Heart right ventricle (tissue), 16 donors: ENCODE data around the gene KCNG1. TPM values are rescaled to one million over a fixed set of nuclear protein-coding genes. Genes with fewer than 3 reads are reported as not detected.

ENCODE experiments used
- ATAC-seq, 8 donors: fragments of 200-7000 bp; cut with Tn5 transposase; one replicate each; pipeline ENCODE4 v1.9.1; 2020; ENCODE audit warnings: mild to moderate bottlenecking in 8 of 8, moderate library complexity in 8 of 8, moderate number of reproducible peaks in 1 of 8
- DNase-seq, 2 donors: peaks; one replicate each; pipeline ENCODE4 v3.0.0-alpha.2; 2020
- H3K27ac ChIP-seq, 10 donors: fragments of 200-600 bp; sonication (generic) in 2 of 10; one replicate each; pipeline versions ENCODE4 v1.5.0 to v1.8.0; 2020 to 2022; ENCODE audit warnings: mild to moderate bottlenecking in 3 of 10
- H3K27me3 ChIP-seq, 7 donors: fragments of 200-600 bp; one replicate each; pipeline ENCODE4 v1.8.0; 2021 to 2022; ENCODE audit warnings: mild to moderate bottlenecking in 2 of 7
- H3K36me3 ChIP-seq, 9 donors: fragments of 200-600 bp; sonication (generic) in 1 of 9; one replicate each; pipeline versions ENCODE4 v1.5.0 to v1.8.0; 2020 to 2022; ENCODE audit warnings: mild to moderate bottlenecking in 2 of 9
- H3K4me1 ChIP-seq, 9 donors: fragments of 200-600 bp; sonication (generic) in 1 of 9; one replicate each; pipeline versions ENCODE4 v1.5.0 to v1.8.0; 2020 to 2022; ENCODE audit warnings: mild to moderate bottlenecking in 4 of 9
- H3K4me3 ChIP-seq, 10 donors: fragments of 200-600 bp; sonication (generic) in 2 of 10; one replicate each; pipeline versions ENCODE4 v1.5.0 to v1.8.0; 2020 to 2022; ENCODE audit warnings: mild to moderate bottlenecking in 7 of 10, moderate library complexity in 2 of 10
- H3K9me3 ChIP-seq, 11 donors: fragments of 200-600 bp in 10 of 11; sonication (generic) in 2 of 11; one replicate each; pipeline versions ENCODE4 v1.5.0 to v1.8.0; 2013 to 2022; ENCODE audit warnings: mild to moderate bottlenecking in 2 of 11, control low read depth in 1 of 11, moderate library complexity in 1 of 11
- CTCF ChIP-seq, 9 donors: fragments of 200-600 bp; sonication (generic) in 2 of 9; IDR thresholded peaks; one replicate each; pipeline versions ENCODE4 v1.5.0 to v1.8.0; 2021 to 2022; ENCODE audit warnings: antibody characterized with exemption in 9 of 9, mild to moderate bottlenecking in 5 of 9, moderate library complexity in 1 of 9
- WGBS, 2 donors: extraction: QIAGEN DNeasy Blood & Tissue Kit; methylation state at CpG; one replicate each; pipeline ENCODE4 v1.1.7; 2013; ENCODE audit warnings: inconsistent platforms in 1 of 2; 5-methylcytosine and 5-hydroxymethylcytosine counted together
- intact Hi-C, 10 donors: fragments of 100-400 bp; cut with DNase I; formaldehyde crosslinking; loops; one replicate each; pipeline versions ENCODE4 v1.11.1 to v1.14.2; 2022
- polyA plus RNA-seq, 2 donors: library from polyadenylated mRNA; stranded (reverse); fragments of 200-250 nt; gene quantifications; one replicate each; pipeline ENCODE4 v1.2.3, GENCODE V29; 2013
- total RNA-seq, 10 donors: library from RNA; stranded (reverse); fragmentation: NEBNext Ultra II Directional in 3 of 10; extraction: Animal tissue kit (Norgen Biotek cat#: 25700) in 3 of 10; gene quantifications; one replicate each; pipeline versions ENCODE4 v1.2.1 to v1.2.4, GENCODE V29; 2021 to 2023
- donor health status: Arrhythmogenic right ventricular cardiomyopathy.
- donor health status: ischemic (EF 13 %, LVEDD 7.1; RV severe dilation, severe dysfunction).
- donor health status: healthy with polysubstance abuse.
- donor health status: DM: no; HTN: yes; CAD: no.
- donor health status: DM: no; HTN: no; CAD: no.
- donor health status: ischemic (EF 25% LVEDD 6.9; RV normal size, moderate dysfunction).
- donor health status: ischemic (EF 25% LVEDD 5.7; RV mildly dilated, moderate dysfunction).
- donor health status: healthy.
- donor health status: DM: yes; HTN: yes; CAD: no.
- donor health status: Ischemic cardiomyopathy.
- donor health status: ischemic (EF 35%, LVEDD 5.7; RV mildly dilated, moderate dysfunction).
- donor health status: nonischemic (EF 11% LVEDD 7.7; RV severe dilation, severe dysfunction).
- donor health status: DM: yes; HTN: yes; CAD: no.
- donor health status: PGD.
- donor health status: ischemic (EF 29% LVEDD 5.4; RV normal size, mild dysfunction).
- donor health status: nonischemic (EF 23%, LVEDD 6.1; RV moderate dilation, normal function).

KCNG1 gene
- total and polyA plus RNA-seq, 12 donors, result 0.15 to 0.99 (median 0.32) TPM; not detected in 4

- Histone ChIP-seq H3K4me1 (peaks cover 0 to 16% (median 0%) of the 10 kb centered on the region in 9 donors), H3K27me3 (peaks cover 0 to 50% (median 20%) of the 10 kb centered on the region in 7 donors), H3K27ac (no peak overlapping the region), H3K9me3 (peaks cover 0 to 6% (median 0%) of the 10 kb centered on the region in 11 donors), H3K36me3 (no peaks in the 10 kb centered on the region), H3K4me3 (no peak overlapping the region)
- DNase-seq, result no peak
- intact Hi-C loops, result no loop called here
- no peak for TF ChIP-seq CTCF (IDR thresholded peaks at IDR 0.05)
- ATAC-seq, result no peak
- WGBS, 2 donors, result 43 to 45% methylated on average over 20 of the region's 20 CpGs
These were observed 45.6 kb downstream of the KCNG1 start for GRCh38 chr20:50977066-50978021.

DNA sequence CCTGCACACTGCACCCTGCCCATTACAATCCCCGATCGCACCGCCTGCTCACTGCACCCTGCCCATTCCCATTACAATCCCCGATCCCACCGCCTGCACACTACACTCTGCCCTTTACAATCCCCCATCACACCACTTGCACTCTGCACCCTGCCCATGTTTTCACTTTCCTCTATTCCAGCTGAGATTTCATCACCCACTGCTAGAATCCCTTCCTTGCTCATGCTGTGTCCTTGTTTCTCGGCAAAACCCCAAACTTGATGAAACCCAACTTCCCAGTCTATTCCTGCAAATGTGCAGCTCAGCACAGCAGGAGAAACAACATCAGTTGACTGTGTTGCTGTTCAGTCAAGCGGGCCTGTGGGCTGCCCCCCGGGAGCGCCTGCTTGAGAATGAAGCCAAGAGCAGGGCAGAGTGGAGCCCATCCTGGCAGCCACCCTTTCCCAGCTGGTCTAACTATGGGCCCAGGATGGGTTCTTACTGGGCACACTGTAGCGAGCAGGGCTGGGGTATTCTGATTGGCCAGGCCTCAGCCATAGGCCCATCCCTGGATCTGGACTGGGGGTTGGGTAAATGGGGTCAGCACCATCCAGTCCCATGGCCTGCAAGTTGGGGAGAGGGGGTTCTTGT, 47.1 kb downstream of the KCNG1 start:
- Histone ChIP-seq H3K4me1 (peaks cover 0 to 8% (median 0%) of the 10 kb centered on the region in 9 donors), H3K4me3 (no peak overlapping the region), H3K36me3 (no peaks in the 10 kb centered on the region), H3K27ac (no peak overlapping the region), H3K9me3 (peaks cover 0 to 6% (median 0%) of the 10 kb centered on the region in 11 donors), H3K27me3 (peaks cover 0 to 39% (median 17%) of the 10 kb centered on the region in 7 donors)
- 90 to 94% methylated on average over 10 of the region's 10 CpGs for WGBS, 2 donors
- no peak for DNase-seq
- TF ChIP-seq CTCF (IDR thresholded peaks at IDR 0.05), result no peak
- intact Hi-C loops, result no loop called here
- ATAC-seq, result no peak

DNA sequence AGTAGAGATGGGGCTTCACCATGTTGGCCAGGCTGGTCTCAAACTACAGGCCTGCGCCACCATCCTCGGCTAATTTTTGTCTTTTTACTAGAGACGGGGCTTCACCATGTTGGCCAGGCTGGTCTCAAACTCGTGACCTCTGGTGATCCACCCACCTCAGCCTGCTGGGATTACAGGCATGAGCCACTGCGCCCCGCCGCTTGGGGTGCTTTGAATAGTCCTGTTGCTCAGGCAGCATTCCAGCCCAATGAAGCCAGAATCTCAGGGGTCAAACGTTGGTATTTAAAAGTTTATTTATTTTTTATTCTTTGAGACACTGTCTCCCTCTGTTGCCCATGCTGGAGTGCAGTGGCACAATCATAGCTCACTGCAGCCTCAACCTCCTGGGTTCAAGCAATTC, 53.0 kb downstream of the KCNG1 start:
- DNase-seq (no peak), ATAC-seq (no peak)
- no peaks in the 10 kb centered on the region for H3K27me3 ChIP-seq
- H3K27ac ChIP-seq, result no peak overlapping the region
- no peaks in the 10 kb centered on the region for H3K4me1 ChIP-seq
- peaks cover 0 to 3% (median 0%) of the 10 kb centered on the region in 11 donors for H3K9me3 ChIP-seq
- no peaks in the 10 kb centered on the region for H3K36me3 ChIP-seq
- H3K4me3 ChIP-seq, result no peak overlapping the region
- WGBS, 2 donors, result 78 to 86% methylated on average over 8 of the region's 8 CpGs
- intact Hi-C loops, result no loop called here
- TF ChIP-seq CTCF (IDR thresholded peaks at IDR 0.05), result no peak

GRCh38 chr20:50969435-50969834, 53.5 kb downstream of the KCNG1 start:
- TF ChIP-seq CTCF (IDR thresholded peaks at IDR 0.05), result no peak
- intact Hi-C loops, result no loop called here
- no peaks in the 10 kb centered on the region for H3K27me3 ChIP-seq
- 86 to 87% methylated on average over 5 of the region's 5 CpGs for WGBS, 2 donors
- H3K27ac ChIP-seq, result no peak overlapping the region
- no peaks in the 10 kb centered on the region for H3K4me1 ChIP-seq
- no peaks in the 10 kb centered on the region for H3K36me3 ChIP-seq
- no peak overlapping the region for H3K4me3 ChIP-seq
- no peaks in the 10 kb centered on the region for H3K9me3 ChIP-seq
- ATAC-seq, result no peak
- no peak for DNase-seq
